Suprapubic skin (tissue), 4 donors: ENCODE results near the gene HOXB2. TPM values are rescaled to one million over a fixed set of nuclear protein-coding genes. Genes with fewer than 3 reads are reported as not detected.
"Not testable (repeated sequence)": the region's sequence is repeated elsewhere in the genome, so short reads cannot be mapped to it uniquely, and the experiment has no call there.

Experiments used
- DNase-seq, 2 donors: peaks; one replicate each; pipeline ENCODE4 v3.0.0-alpha.2; 2019; ENCODE audit warnings: low spot score in 2 of 2
- H3K27ac ChIP-seq: fragments of 200-600 bp; sonication (generic); one replicate; pipeline ENCODE4 v1.5.1; 2019
- H3K27me3 ChIP-seq: fragments of 200-600 bp; sonication (generic); one replicate; pipeline ENCODE4 v1.5.1; 2019
- H3K36me3 ChIP-seq: fragments of 200-600 bp; sonication (generic); one replicate; pipeline ENCODE4 v1.5.1; 2019
- H3K4me1 ChIP-seq: fragments of 200-600 bp; sonication (generic); one replicate; pipeline ENCODE4 v1.5.1; 2019
- H3K4me3 ChIP-seq: fragments of 200-600 bp; sonication (generic); one replicate; pipeline ENCODE4 v1.5.1; 2019; ENCODE audit warnings: mild to moderate bottlenecking
- H3K9me3 ChIP-seq: fragments of 200-600 bp; sonication (generic); one replicate; pipeline ENCODE4 v1.5.1; 2019
- EP300 ChIP-seq: sonication (generic); formaldehyde crosslinking; IDR thresholded peaks from one replicate; pipeline ENCODE4 v1.6.1; 2017; ENCODE audit warnings: antibody characterized with exemption
- POLR2A ChIP-seq, 2 donors: fragments of 450-650 bp; IDR thresholded peaks; one replicate each; pipeline ENCODE4 v1.6.1; 2017; ENCODE audit warnings: antibody characterized with exemption in 2 of 2, mild to moderate bottlenecking in 2 of 2, moderate library complexity in 2 of 2
- POLR2AphosphoS5 ChIP-seq, 3 donors: sonication (generic); formaldehyde crosslinking; IDR thresholded peaks; one replicate each; pipeline ENCODE4 v1.6.1; 2017; ENCODE audit warnings: antibody characterized with exemption in 3 of 3
- WGBS: methylation state at CpG from one replicate; pipeline ENCODE4 v1.1.5; 2018; 5-methylcytosine and 5-hydroxymethylcytosine counted together
- total RNA-seq, 4 donors: library from RNA; depleted of rRNA; stranded (reverse); fragments of >200 nt; gene quantifications; one replicate each; pipeline ENCODE4 v1.1.0, GENCODE V29; 2016
- TF ChIP-seq, protein P1 (sequence below), 2 donors: fragments of 200-600 bp in 1 of 2; fragments of 450-650 bp in 1 of 2; sonication (generic) in 1 of 2; IDR thresholded peaks; one replicate each; pipeline ENCODE4 v1.5.1; 2016 to 2019; ENCODE audit warnings: antibody characterized with exemption in 2 of 2, mild to moderate bottlenecking in 1 of 2, moderate library complexity in 1 of 2

Gene HOXB2
- total RNA-seq, 4 donors from 2014 or later: 8.4 to 13.6 (median 9.9) TPM

DNA sequence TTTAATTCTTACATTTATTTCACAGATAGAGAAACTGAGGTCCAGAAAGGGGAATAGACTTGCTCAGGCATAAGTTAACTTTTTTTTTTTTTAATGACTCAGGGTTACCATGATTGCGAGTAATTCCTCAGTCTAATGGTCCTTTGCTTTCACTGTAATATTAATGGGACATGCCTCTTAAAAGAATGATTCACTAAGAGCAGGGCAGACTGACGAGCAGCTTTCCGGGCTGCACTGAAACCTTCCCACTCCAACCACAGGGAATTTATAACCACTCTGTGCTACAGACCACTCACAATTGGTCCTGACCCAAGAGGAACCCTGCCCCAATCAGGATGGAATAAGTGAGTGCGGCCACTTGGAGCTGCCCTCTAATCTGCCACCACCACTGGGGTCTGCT lies 5.7 kb downstream of the HOXB2 start:
- no peak overlapping the region for H3K4me3 ChIP-seq
- H3K9me3 ChIP-seq: no peaks in the 10 kb centered on the region
- H3K4me1 ChIP-seq: peaks cover 29% of the 10 kb centered on the region
- H3K27me3 ChIP-seq: peaks cover 4% of the 10 kb centered on the region
- 80% methylated on average over 4 of the region's 4 CpGs for WGBS
- H3K27ac ChIP-seq: no peak overlapping the region
- TF ChIP-seq, protein P1, sequence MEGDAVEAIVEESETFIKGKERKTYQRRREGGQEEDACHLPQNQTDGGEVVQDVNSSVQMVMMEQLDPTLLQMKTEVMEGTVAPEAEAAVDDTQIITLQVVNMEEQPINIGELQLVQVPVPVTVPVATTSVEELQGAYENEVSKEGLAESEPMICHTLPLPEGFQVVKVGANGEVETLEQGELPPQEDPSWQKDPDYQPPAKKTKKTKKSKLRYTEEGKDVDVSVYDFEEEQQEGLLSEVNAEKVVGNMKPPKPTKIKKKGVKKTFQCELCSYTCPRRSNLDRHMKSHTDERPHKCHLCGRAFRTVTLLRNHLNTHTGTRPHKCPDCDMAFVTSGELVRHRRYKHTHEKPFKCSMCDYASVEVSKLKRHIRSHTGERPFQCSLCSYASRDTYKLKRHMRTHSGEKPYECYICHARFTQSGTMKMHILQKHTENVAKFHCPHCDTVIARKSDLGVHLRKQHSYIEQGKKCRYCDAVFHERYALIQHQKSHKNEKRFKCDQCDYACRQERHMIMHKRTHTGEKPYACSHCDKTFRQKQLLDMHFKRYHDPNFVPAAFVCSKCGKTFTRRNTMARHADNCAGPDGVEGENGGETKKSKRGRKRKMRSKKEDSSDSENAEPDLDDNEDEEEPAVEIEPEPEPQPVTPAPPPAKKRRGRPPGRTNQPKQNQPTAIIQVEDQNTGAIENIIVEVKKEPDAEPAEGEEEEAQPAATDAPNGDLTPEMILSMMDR (IDR thresholded peaks at IDR 0.05): no peak
- no peak for TF ChIP-seq POLR2A (IDR thresholded peaks at IDR 0.05)
- TF ChIP-seq POLR2AphosphoS5 (IDR thresholded peaks at IDR 0.05): no peak
- TF ChIP-seq EP300: no peak
- no peaks in the 10 kb centered on the region for H3K36me3 ChIP-seq
- DNase-seq: no peak

DNA sequence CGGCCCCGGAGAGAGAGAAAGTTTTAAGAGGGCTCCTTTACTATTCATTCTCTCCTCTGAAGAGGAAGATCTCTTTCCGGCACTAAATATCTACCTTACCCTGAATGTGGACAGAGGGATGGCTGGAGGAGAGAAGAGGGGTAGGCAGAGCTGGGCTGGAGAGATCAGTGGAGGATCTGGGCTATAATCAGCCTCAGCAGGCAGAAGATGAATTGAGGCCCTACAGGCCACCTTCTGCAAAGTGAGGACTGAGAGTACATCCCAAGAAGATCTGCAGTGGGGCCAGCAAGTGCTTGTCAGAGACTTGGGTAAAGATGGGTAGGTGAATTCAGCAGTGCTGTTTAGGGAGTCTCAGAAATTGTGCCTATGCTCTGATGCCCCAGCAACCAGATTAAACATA lies 7.6 kb downstream of the HOXB2 start:
- no peak overlapping the region for H3K4me3 ChIP-seq
- H3K36me3 ChIP-seq: no peaks in the 10 kb centered on the region
- TF ChIP-seq, protein P1 (IDR thresholded peaks at IDR 0.05): no peak
- TF ChIP-seq EP300 (no peak), POLR2AphosphoS5 (IDR thresholded peaks at IDR 0.05) (no peak), POLR2A (IDR thresholded peaks at IDR 0.05) (no peak)
- DNase-seq: no peak
- 98% methylated on average over 3 of the region's 3 CpGs for WGBS
- peaks cover 19% of the 10 kb centered on the region for H3K4me1 ChIP-seq
- no peaks in the 10 kb centered on the region for H3K27me3 ChIP-seq
- no peaks in the 10 kb centered on the region for H3K9me3 ChIP-seq
- no peak overlapping the region for H3K27ac ChIP-seq

DNA sequence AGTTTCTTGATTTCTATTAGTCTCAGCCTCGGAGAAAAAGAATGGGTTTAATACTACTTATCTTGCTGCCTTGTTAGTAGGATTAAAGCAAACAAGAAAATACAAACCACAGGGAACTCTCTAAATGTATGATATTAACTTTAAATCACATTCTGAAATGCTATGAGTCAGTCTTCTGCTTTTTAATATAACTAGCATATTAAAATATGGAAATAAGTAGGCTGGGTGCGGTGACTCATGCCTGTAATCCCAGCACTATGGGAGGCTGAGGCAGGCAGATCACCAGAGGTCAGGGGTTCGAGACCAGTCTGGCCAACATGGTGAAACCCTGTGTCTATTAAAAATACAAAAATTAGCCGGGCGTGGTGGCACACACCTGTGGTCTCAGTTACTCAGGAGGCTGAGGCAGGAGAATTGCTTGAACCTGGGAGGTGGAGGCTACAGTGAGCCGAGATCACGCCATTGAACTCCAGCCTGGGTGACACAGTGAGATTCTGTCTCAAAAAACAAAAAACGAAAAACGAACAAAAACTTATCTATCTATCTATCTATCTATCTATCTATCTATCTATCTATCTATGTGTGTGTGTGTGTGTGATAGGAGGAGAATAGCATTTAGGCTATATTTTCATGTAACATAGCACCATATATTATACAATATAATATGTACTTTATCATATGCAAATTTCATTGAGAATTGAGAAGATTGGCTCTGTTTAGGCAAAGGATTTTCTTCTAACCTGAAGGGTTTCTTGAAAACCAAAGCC lies 8.9 kb downstream of the HOXB2 start:
- H3K9me3 ChIP-seq, H3K4me1 ChIP-seq, H3K27ac ChIP-seq, DNase-seq, H3K27me3 ChIP-seq, H3K4me3 ChIP-seq, H3K36me3 ChIP-seq: not testable (repeated sequence)
- 89% methylated on average over 9 of the region's 9 CpGs for WGBS

DNA sequence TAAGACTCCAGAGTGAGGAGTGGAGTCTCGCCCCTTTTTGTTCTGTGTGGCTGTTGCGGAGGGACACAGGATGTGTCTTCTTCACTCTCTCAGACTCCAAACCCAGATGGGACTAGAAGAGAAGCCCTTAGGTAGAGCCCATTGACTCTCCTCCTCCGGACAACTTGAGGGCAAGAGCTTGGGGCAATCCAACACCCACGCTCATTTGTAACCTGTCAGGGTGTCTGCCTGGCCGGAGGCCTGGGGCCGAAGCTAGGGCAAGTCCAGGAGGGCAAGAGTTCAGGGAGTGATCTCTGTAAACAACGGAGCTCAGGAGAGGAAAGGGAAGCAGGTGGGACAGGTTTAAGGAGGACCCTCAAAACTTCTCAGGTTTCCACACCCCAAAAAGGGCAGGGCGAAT lies 12.6 kb downstream of the HOXB2 start:
- Histone ChIP-seq H3K4me1 (peaks cover 16% of the 10 kb centered on the region), H3K9me3 (no peaks in the 10 kb centered on the region), H3K27me3 (peaks cover 1% of the 10 kb centered on the region), H3K4me3 (no peak overlapping the region), H3K36me3 (no peaks in the 10 kb centered on the region), H3K27ac (no peak overlapping the region)
- WGBS: 94% methylated on average over 8 of the region's 8 CpGs
- no peak for DNase-seq
- TF ChIP-seq POLR2A (IDR thresholded peaks at IDR 0.05): no peak
- TF ChIP-seq, protein P1 (IDR thresholded peaks at IDR 0.05): no peak
- TF ChIP-seq POLR2AphosphoS5 (IDR thresholded peaks at IDR 0.05): no peak
- TF ChIP-seq EP300: no peak

DNA sequence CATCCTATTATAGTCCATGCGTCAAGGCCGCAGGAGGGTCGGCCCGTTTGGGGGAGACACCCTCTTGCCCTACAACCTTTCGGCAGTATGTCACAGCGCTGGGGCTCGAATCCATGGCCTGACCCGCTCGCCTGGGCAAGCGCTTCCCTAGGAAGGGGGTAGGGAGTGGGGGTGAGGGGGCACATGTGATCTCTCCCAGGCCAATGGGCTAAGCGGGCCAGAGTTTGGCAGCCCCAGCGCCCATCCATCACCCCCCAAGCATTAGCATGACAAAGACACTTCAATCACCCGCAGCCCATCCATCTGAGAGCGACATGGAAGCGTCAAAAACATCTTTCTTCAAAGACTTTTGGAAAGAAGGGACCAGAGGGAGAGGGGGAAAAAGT lies 14.0 kb downstream of the HOXB2 start, which contains the start of gene HOXB1:
HOXB1 (minus strand) TSS at position 125 of the 386 bp plus-strand sequence; CDS start at position 18, 107 bp downstream.
- no peak within 1 kb of the TSS for H3K27ac ChIP-seq
- peaks cover 25% of the 10 kb centered on the region for H3K4me1 ChIP-seq

More for the DNA sequence above, 14.0 kb downstream of the HOXB2 start, which contains the start of gene HOXB1:
- DNase-seq: no peak
- Histone ChIP-seq H3K36me3 (no peaks in the 10 kb centered on the region), H3K4me3 (no peak within 1 kb of the TSS), H3K27me3 (peaks cover 9% of the 10 kb centered on the region), H3K9me3 (no peaks in the 10 kb centered on the region)
- WGBS: 88% methylated on average over 8 of the region's 15 CpGs
- TF ChIP-seq POLR2AphosphoS5 (IDR thresholded peaks at IDR 0.05) (no peak), POLR2A (IDR thresholded peaks at IDR 0.05) (no peak), EP300 (no peak)
- TF ChIP-seq, protein P1 (IDR thresholded peaks at IDR 0.05): no peak
